SK-N-SH (cell line): ENCODE results near the gene GLI2. TPM values are rescaled to one million over a fixed set of nuclear protein-coding genes. Genes with fewer than 3 reads are reported as not detected.

Experiments used
- CTCF ChIA-PET: fragments of 300-600, 350-600 bp; formaldehyde crosslinking; extraction: SDS; loops from one replicate; lab custom pipeline; 2021; lab: Yijun Ruan, JAX
- POLR2A ChIA-PET: fragments of 350-600 bp; sonication (Branson Sonifier 250); formaldehyde crosslinking; extraction: SDS; loops from one replicate; lab custom pipeline; 2020; ENCODE audit warnings: antibody characterized with exemption, inconsistent platforms; lab: Yijun Ruan, JAX
- DNase-seq: peaks from one replicate; pipeline ENCODE4 v3.0.0; 2012
- H2AFZ ChIP-seq: fragments of 200-600 bp; sonication (generic); 2 replicates; pipeline ENCODE4 v1.8.1; 2016; ENCODE audit warnings: antibody characterized with exemption, mild to moderate bottlenecking, low read depth
- H3F3A ChIP-seq: fragments of 200-600 bp; sonication (generic); replicated peaks from 2 replicates; pipeline ENCODE3; 2016; ENCODE audit warnings: antibody characterized with exemption, mild to moderate bottlenecking; ENCODE audit not compliant: insufficient read depth
- H3K27ac ChIP-seq, 2 experiments: fragments of 200-500 bp in 1 of 2; fragments of 200-600 bp in 1 of 2; sonication (Bioruptor generic) in 1 of 2; sonication (generic), shearing (Covaris generic) in 1 of 2; 2 replicates each; pipeline versions ENCODE4 v1.5.1 to v1.6.1; 2014 to 2016; ENCODE audit warnings: low read depth in 2 of 2, inconsistent platforms in 1 of 2, low read length in 1 of 2, mild to moderate bottlenecking in 1 of 2, mixed read lengths in 1 of 2
- H3K27me3 ChIP-seq: fragments of 200-600 bp; sonication (generic), shearing (Covaris generic); 2 replicates; pipeline ENCODE4 v1.6.1; 2016; ENCODE audit warnings: mixed run types; ENCODE audit not compliant: insufficient read depth
- H3K36me3 ChIP-seq, 2 experiments: fragments of 200-500 bp in 1 of 2; fragments of 200-600 bp in 1 of 2; sonication (Bioruptor generic) in 1 of 2; sonication (generic) in 1 of 2; replicated peaks in 1 of 2; 2 replicates each; pipeline versions ENCODE3 to v1.5.1; 2014 to 2016; ENCODE audit warnings: low read length in 1 of 2, mild to moderate bottlenecking in 1 of 2; ENCODE audit not compliant: insufficient read depth in 2 of 2, control insufficient read depth in 1 of 2
- H3K4me1 ChIP-seq, 2 experiments: fragments of 200-500 bp in 1 of 2; fragments of 200-600 bp in 1 of 2; sonication (Bioruptor generic) in 1 of 2; sonication (generic), shearing (Covaris generic) in 1 of 2; 2 replicates each; pipeline versions ENCODE4 v1.5.1 to v1.6.1; 2014 to 2016; ENCODE audit warnings: low read depth in 1 of 2, low read length in 1 of 2, mixed run types in 1 of 2; ENCODE audit not compliant: insufficient read depth in 2 of 2, control insufficient read depth in 1 of 2
- H3K4me2 ChIP-seq: fragments of 200-600 bp; sonication (generic), shearing (Covaris generic); 2 replicates; pipeline ENCODE4 v1.6.1; 2017; ENCODE audit warnings: mixed run types
- H3K4me3 ChIP-seq, 2 experiments: fragments of 200-500 bp in 1 of 2; fragments of 200-600 bp in 1 of 2; sonication (Bioruptor generic) in 1 of 2; sonication (generic), shearing (Covaris generic) in 1 of 2; 2 replicates each; pipeline versions ENCODE4 v1.5.1 to v1.8.1; 2014 to 2016; ENCODE audit warnings: low read depth in 2 of 2, inconsistent platforms in 1 of 2, low read length in 1 of 2, mild to moderate bottlenecking in 1 of 2, mixed read lengths in 1 of 2, moderate library complexity in 1 of 2
- H3K79me2 ChIP-seq: fragments of 200-600 bp; sonication (generic); 2 replicates; pipeline ENCODE4 v1.8.1; 2017; ENCODE audit warnings: mild to moderate bottlenecking; ENCODE audit not compliant: insufficient read depth
- H3K9ac ChIP-seq: fragments of 200-600 bp; sonication (generic); 2 replicates; pipeline ENCODE4 v1.6.1; 2017; ENCODE audit warnings: mixed run types
- H3K9me2 ChIP-seq: fragments of 200-600 bp; sonication (generic); 2 replicates; pipeline ENCODE4 v1.6.1; 2017; ENCODE audit warnings: mixed run types
- H3K9me3 ChIP-seq: fragments of 200-600 bp; sonication (generic); 2 replicates; pipeline ENCODE4 v1.6.1; 2017; ENCODE audit warnings: mixed run types, mild to moderate bottlenecking, moderate library complexity
- H4K20me1 ChIP-seq: fragments of 200-600 bp; sonication (generic); 2 replicates; pipeline ENCODE4 v1.6.1; 2017; ENCODE audit warnings: mild to moderate bottlenecking, mixed run types; ENCODE audit not compliant: insufficient read depth
- FOSL2 ChIP-seq: IDR thresholded peaks from 2 replicates; pipeline ENCODE4 v1.4.0; 2012; ENCODE audit warnings: low read depth, mild to moderate bottlenecking, moderate library complexity, borderline replicate concordance
- FOXM1 ChIP-seq: IDR thresholded peaks from 2 replicates; pipeline ENCODE4 v1.4.0; 2012; ENCODE audit warnings: low read depth, mild to moderate bottlenecking
- GABPA ChIP-seq: IDR thresholded peaks from 2 replicates; pipeline ENCODE4 v1.4.0; 2012; ENCODE audit warnings: low read depth, mild to moderate bottlenecking
- JUND ChIP-seq: IDR thresholded peaks from 2 replicates; pipeline ENCODE4 v1.4.0; 2012
- MEF2A ChIP-seq: IDR thresholded peaks from 2 replicates; pipeline ENCODE4 v1.4.0; 2012; ENCODE audit warnings: low read depth, borderline replicate concordance
- NFIC ChIP-seq: IDR thresholded peaks from 2 replicates; pipeline ENCODE4 v1.4.0; 2012; ENCODE audit warnings: borderline replicate concordance
- NRF1 ChIP-seq: IDR thresholded peaks from 2 replicates; pipeline ENCODE4 v1.6.1; 2012; ENCODE audit warnings: low read depth, mild to moderate bottlenecking, low read length
- POLR2AphosphoS5 ChIP-seq: IDR thresholded peaks from 2 replicates; pipeline ENCODE4 v1.6.1; 2012; ENCODE audit warnings: low read depth, low read length
- RCOR1 ChIP-seq: fragments of 150-350 bp; IDR thresholded peaks from 2 replicates; pipeline ENCODE4 v1.6.1; 2017; ENCODE audit warnings: antibody characterized with exemption, low read length
- SMC3 ChIP-seq: IDR thresholded peaks from 2 replicates; pipeline ENCODE4 v1.6.1; 2012; ENCODE audit warnings: low read depth, low read length, improper control_type of control experiment
- TAF1 ChIP-seq: IDR thresholded peaks from 2 replicates; pipeline ENCODE4 v1.6.1; 2012; ENCODE audit warnings: low read depth, mild to moderate bottlenecking, low read length, moderate library complexity, borderline replicate concordance
- TCF12 ChIP-seq: IDR thresholded peaks from 2 replicates; pipeline ENCODE4 v1.4.0; 2012
- WGBS: methylation state at CpG from one replicate; pipeline ENCODE4 v1.1.6; 2017; ENCODE audit warnings: low lambda C conversion rate; 5-methylcytosine and 5-hydroxymethylcytosine counted together
- polyA plus RNA-seq, 3 experiments: library from polyadenylated mRNA; depleted of rRNA; stranded (reverse); fragments of >200 nt; gene quantifications; 2 replicates each; pipeline ENCODE4 v1.2.3, GENCODE V29; 2012
- TF ChIP-seq, protein P1 (sequence below): IDR thresholded peaks from 2 replicates; pipeline ENCODE4 v1.4.0; 2012; ENCODE audit warnings: low read depth, borderline replicate concordance
- TF ChIP-seq, protein P2 (sequence below): fragments of 200-600 bp; sonication (generic); IDR thresholded peaks from 2 replicates; pipeline ENCODE4 v1.6.1; 2017; ENCODE audit warnings: antibody characterized with exemption, mild to moderate bottlenecking, moderate library complexity
- TF ChIP-seq, protein P3 (sequence below): IDR thresholded peaks from 2 replicates; pipeline ENCODE4; 2012

Gene GLI2
- polyA plus RNA-seq, 1 of the 3 experiments (the other 2 are of a cell fraction): 3.4 TPM

GRCh38 chr2:120760446-120761135, 24.9 kb downstream of the GLI2 start:
- Histone ChIP-seq H3K27ac (no peak overlapping the region), H3F3A (peaks cover 6% of the 10 kb centered on the region), H3K9me3 (0 out of 2 replicates have a peak, but pooled peaks cover 6% of the 10 kb centered on the region), H3K4me2 (no peak overlapping the region), H3K27me3 (no peaks in the 10 kb centered on the region), H3K79me2 (peaks cover 97% of the 10 kb centered on the region), H2AFZ (no peak overlapping the region), H3K4me1 (peaks cover 8 to 48% of the 10 kb centered on the region in 2 experiments), H3K9ac (no peak overlapping the region), H3K36me3 (peaks cover 0 to 7% of the 10 kb centered on the region in 2 experiments), H3K4me3 (no peak overlapping the region), H3K9me2 (no peaks in the 10 kb centered on the region), H4K20me1 (peaks cover 12% of the 10 kb centered on the region; the same call in 1 of the 2 replicates)
- ChIA-PET CTCF (interaction anchor here (0.8 kb wide), 1 partner anchor 25 kb away, joined by 4 read pairs; the partner anchor contains the start of gene GLI2), POLR2A (no interaction called here)
- TF ChIP-seq, protein P1, sequence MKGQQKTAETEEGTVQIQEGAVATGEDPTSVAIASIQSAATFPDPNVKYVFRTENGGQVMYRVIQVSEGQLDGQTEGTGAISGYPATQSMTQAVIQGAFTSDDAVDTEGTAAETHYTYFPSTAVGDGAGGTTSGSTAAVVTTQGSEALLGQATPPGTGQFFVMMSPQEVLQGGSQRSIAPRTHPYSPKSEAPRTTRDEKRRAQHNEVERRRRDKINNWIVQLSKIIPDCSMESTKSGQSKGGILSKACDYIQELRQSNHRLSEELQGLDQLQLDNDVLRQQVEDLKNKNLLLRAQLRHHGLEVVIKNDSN: no peak
- no peak for TF ChIP-seq GABPA
- no peak for TF ChIP-seq RCOR1
- no peak for TF ChIP-seq JUND
- no peak for TF ChIP-seq TAF1
- no peak for TF ChIP-seq FOXM1
- TF ChIP-seq MEF2A: no peak
- TF ChIP-seq NFIC: no peak
- no peak for TF ChIP-seq FOSL2
- TF ChIP-seq POLR2AphosphoS5: no peak
- no peak for TF ChIP-seq TCF12
- TF ChIP-seq SMC3: no peak
- no peak for TF ChIP-seq NRF1
- TF ChIP-seq, protein P2, sequence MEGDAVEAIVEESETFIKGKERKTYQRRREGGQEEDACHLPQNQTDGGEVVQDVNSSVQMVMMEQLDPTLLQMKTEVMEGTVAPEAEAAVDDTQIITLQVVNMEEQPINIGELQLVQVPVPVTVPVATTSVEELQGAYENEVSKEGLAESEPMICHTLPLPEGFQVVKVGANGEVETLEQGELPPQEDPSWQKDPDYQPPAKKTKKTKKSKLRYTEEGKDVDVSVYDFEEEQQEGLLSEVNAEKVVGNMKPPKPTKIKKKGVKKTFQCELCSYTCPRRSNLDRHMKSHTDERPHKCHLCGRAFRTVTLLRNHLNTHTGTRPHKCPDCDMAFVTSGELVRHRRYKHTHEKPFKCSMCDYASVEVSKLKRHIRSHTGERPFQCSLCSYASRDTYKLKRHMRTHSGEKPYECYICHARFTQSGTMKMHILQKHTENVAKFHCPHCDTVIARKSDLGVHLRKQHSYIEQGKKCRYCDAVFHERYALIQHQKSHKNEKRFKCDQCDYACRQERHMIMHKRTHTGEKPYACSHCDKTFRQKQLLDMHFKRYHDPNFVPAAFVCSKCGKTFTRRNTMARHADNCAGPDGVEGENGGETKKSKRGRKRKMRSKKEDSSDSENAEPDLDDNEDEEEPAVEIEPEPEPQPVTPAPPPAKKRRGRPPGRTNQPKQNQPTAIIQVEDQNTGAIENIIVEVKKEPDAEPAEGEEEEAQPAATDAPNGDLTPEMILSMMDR: no peak
- TF ChIP-seq, protein P3, sequence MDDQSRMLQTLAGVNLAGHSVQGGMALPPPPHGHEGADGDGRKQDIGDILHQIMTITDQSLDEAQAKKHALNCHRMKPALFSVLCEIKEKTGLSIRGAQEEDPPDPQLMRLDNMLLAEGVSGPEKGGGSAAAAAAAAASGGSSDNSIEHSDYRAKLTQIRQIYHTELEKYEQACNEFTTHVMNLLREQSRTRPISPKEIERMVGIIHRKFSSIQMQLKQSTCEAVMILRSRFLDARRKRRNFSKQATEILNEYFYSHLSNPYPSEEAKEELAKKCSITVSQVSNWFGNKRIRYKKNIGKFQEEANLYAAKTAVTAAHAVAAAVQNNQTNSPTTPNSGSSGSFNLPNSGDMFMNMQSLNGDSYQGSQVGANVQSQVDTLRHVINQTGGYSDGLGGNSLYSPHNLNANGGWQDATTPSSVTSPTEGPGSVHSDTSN: no peak
- WGBS: 94% methylated on average over 8 of the region's 8 CpGs
- no peak for DNase-seq
